Neural crest cell (in vitro differentiated cells): ENCODE data around the gene BNIP5. TPM values are rescaled to one million over a fixed set of nuclear protein-coding genes. Genes with fewer than 3 reads are reported as not detected.

Experiments
- DNase-seq: peaks from one replicate; pipeline ENCODE4 v3.0.0; 2021; ENCODE audit warnings: low read depth, mixed read lengths, low spot score
- H3K27ac Mint-ChIP-seq: one replicate; pipeline ENCODE4 v1.8.0; 2021; ENCODE audit warnings: mild to moderate bottlenecking, mixed read lengths; ENCODE audit not compliant: unreplicated experiment
- H3K27me3 Mint-ChIP-seq: 2 replicates; pipeline ENCODE4 v1.8.0; 2021; ENCODE audit warnings: low read depth, mild to moderate bottlenecking, mixed read lengths
- H3K36me3 Mint-ChIP-seq: 2 replicates; pipeline ENCODE4 v1.8.0; 2021; ENCODE audit warnings: low read depth, mild to moderate bottlenecking, mixed read lengths
- H3K4me1 Mint-ChIP-seq: 2 replicates; pipeline ENCODE4 v1.8.0; 2021; ENCODE audit warnings: mixed read lengths
- H3K4me3 Mint-ChIP-seq: one replicate; pipeline ENCODE4 v1.8.0; 2021; ENCODE audit warnings: mild to moderate bottlenecking, mixed read lengths
- H3K9me3 Mint-ChIP-seq: 2 replicates; pipeline ENCODE4 v1.8.0; 2021; ENCODE audit warnings: mixed read lengths
- CTCF ChIP-seq: fragments of 200-600 bp; sonication (generic); conservative IDR thresholded peaks from 2 replicates; pipeline ENCODE4 v1.5.0; 2021; ENCODE audit warnings: antibody characterized with exemption, mild to moderate bottlenecking
- total RNA-seq: library from RNA; stranded (reverse); gene quantifications from 2 replicates; pipeline ENCODE4 v1.2.1, GENCODE V29; 2021

Gene BNIP5
- total RNA-seq, 1 donor from 2014 or later: not detected

- no peak for TF ChIP-seq CTCF
- H3K4me1 Mint-ChIP-seq: peaks cover 6% of the 10 kb centered on the region
- H3K9me3 Mint-ChIP-seq: no peaks in the 10 kb centered on the region
- H3K36me3 Mint-ChIP-seq: no peaks in the 10 kb centered on the region
- no peak for DNase-seq
- no peak overlapping the region for H3K4me3 Mint-ChIP-seq
- no peaks in the 10 kb centered on the region for H3K27me3 Mint-ChIP-seq
- no peak overlapping the region for H3K27ac Mint-ChIP-seq
These were observed 30.8 kb downstream of the BNIP5 start for GRCh38 chr6:36305885-36306284.

GRCh38 chr6:36302227-36302976, 34.3 kb downstream of the BNIP5 start:
- Mint-ChIP-seq H3K4me1 (peaks cover 6% of the 10 kb centered on the region), H3K36me3 (no peaks in the 10 kb centered on the region), H3K4me3 (no peak overlapping the region), H3K27me3 (no peaks in the 10 kb centered on the region), H3K27ac (no peak overlapping the region), H3K9me3 (no peaks in the 10 kb centered on the region)
- peak; percentile 99 for DNase-seq
- TF ChIP-seq CTCF: peak; percentile 96

- H3K27me3 Mint-ChIP-seq: no peaks in the 10 kb centered on the region
- no peak for DNase-seq
- no peak overlapping the region for H3K4me3 Mint-ChIP-seq
- H3K9me3 Mint-ChIP-seq: no peaks in the 10 kb centered on the region
- no peak for TF ChIP-seq CTCF
- peaks cover 6% of the 10 kb centered on the region for H3K4me1 Mint-ChIP-seq
- no peaks in the 10 kb centered on the region for H3K36me3 Mint-ChIP-seq
- no peak overlapping the region for H3K27ac Mint-ChIP-seq
These were observed 34.9 kb downstream of the BNIP5 start for GRCh38 chr6:36301781-36302180.

DNA sequence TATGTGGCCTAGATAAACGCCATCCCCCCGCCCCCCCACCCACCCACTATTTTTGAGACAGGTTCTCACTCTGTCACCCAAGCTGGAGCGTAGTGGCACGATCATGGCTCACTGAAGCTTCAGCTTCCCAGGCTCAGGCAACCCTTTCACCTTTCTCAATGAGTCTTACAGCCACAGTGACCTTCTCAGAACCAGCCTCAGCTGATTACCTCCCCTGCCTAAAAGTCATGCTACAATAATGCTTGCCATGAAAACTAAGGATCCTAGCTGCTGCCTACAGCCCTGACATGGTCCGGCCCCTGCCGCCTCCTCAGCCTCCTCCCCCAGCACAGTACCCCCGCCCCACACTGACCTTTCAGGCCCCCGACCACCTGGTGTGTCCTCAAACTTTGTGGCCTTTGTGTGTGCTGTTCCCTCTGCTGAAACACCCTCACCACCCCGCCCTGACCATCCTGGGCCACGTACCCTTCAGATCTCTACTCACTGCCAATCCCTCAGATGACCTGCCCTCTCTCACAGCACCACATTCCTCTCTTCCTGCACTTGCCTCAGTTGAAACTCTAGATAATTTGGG, 35.5 kb downstream of the BNIP5 start:
- no peak for DNase-seq
- Mint-ChIP-seq H3K36me3 (no peaks in the 10 kb centered on the region), H3K27me3 (no peaks in the 10 kb centered on the region), H3K27ac (no peak overlapping the region), H3K4me3 (no peak overlapping the region), H3K9me3 (no peaks in the 10 kb centered on the region), H3K4me1 (peaks cover under 1% of the 10 kb centered on the region)
- no peak for TF ChIP-seq CTCF

DNA sequence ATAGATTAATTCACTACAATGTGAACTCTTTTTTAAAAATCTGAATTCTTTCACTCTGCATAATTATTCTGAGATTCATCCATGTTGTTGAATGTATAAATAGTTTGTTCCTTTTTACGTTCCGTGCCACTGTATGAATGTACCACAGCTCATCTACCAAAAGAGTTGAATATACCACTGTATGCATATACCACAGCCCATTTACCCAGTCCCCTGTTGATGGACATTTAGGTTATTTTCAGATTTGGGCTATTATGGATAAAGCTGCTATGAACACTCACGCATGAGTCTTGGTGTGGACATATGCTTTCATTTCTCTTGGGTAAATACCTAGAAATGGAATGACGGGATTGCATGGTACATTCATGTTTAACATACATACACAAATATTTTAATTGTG, 38.7 kb downstream of the BNIP5 start:
- Mint-ChIP-seq H3K27ac (no peak overlapping the region), H3K4me1 (no peaks in the 10 kb centered on the region), H3K36me3 (no peaks in the 10 kb centered on the region), H3K9me3 (no peaks in the 10 kb centered on the region), H3K4me3 (no peak overlapping the region), H3K27me3 (no peaks in the 10 kb centered on the region)
- no peak for DNase-seq
- TF ChIP-seq CTCF: no peak
